K562 (cell line): ENCODE measurements around the gene PIANP. TPM values are rescaled to one million over a fixed set of nuclear protein-coding genes. Genes with fewer than 3 reads are reported as not detected.

Source experiments
- BRD9 ChIP-seq: fragments of 450-650 bp; IDR thresholded peaks from 2 replicates; pipeline ENCODE4 v1.6.1; 2018; ENCODE audit warnings: low read depth; ENCODE audit not compliant: partially characterized antibody
- CLOCK ChIP-seq: fragments of 250-450 bp; sonication (Bioruptor Pico); IDR thresholded peaks from 2 replicates; pipeline ENCODE4 v1.4.0; 2020; ENCODE audit warnings: mild to moderate bottlenecking, moderate library complexity, borderline replicate concordance
- POLR2AphosphoS5 ChIP-seq: IDR thresholded peaks from 2 replicates; pipeline ENCODE4 v1.6.1; 2011; ENCODE audit warnings: mild to moderate bottlenecking, low read depth, low read length, moderate library complexity; ENCODE audit not compliant: control insufficient read depth, insufficient read depth
- ZNF282 ChIP-seq: sonication (generic); formaldehyde crosslinking; IDR thresholded peaks from 2 replicates; pipeline ENCODE4 v1.8.1; 2023; ENCODE audit warnings: missing genetic modification reagents
- polyA plus RNA-seq, 8 experiments: library from polyadenylated mRNA; depleted of rRNA in 4 of 8; stranded (reverse) in 5 of 8; unstranded in 3 of 8; fragments of >200 nt; fragmentation: Nextera tagmentation in 2 of 8; fragmentation: Illumina TruSeq in 1 of 8; extraction: Ambion mirVana in 2 of 8; extraction: Trizol in 1 of 8; gene quantifications; 2 replicates each; pipeline versions ENCODE4 v1.2.1 to v1.2.3, GENCODE V29; 2011 to 2014; ENCODE audit warnings: inconsistent platforms in 1 of 8, missing spikeins in 1 of 8
- total RNA-seq, 7 experiments: library from RNA; depleted of rRNA in 6 of 7; stranded (reverse); fragments of >200 nt in 6 of 7; fragmentation: Illumina TruSeq in 2 of 7; extraction: Trizol in 2 of 7; gene quantifications; 2 replicates each; pipeline versions ENCODE4 v1.2.1 to v1.2.3, GENCODE V29; 2011 to 2021; ENCODE audit warnings: low replicate concordance in 1 of 7
- TF ChIP-seq, protein P1 (sequence below): fragments of 250-450 bp; sonication (Bioruptor Pico); IDR thresholded peaks from 2 replicates; pipeline ENCODE4 v1.8.0; 2021; ENCODE audit warnings: moderate library complexity, mild to moderate bottlenecking, inconsistent platforms
- TF ChIP-seq, protein P2 (sequence below): fragments of 150-350 bp; IDR thresholded peaks from 2 replicates; pipeline ENCODE4 v1.6.1; 2014; ENCODE audit warnings: low read depth, mild to moderate bottlenecking, low read length, borderline replicate concordance
- TF ChIP-seq, protein P3 (sequence below): sonication (generic); formaldehyde crosslinking; IDR thresholded peaks from 2 replicates; pipeline ENCODE4 v1.8.1; 2023; ENCODE audit warnings: missing genetic modification reagents, mild to moderate bottlenecking, borderline replicate concordance
- TF ChIP-seq, protein P4 (sequence below): fragments of 250-450 bp; sonication (Bioruptor Pico); IDR thresholded peaks from 2 replicates; pipeline ENCODE4 v1.8.0; 2021; ENCODE audit warnings: mild to moderate bottlenecking, moderate library complexity

Gene PIANP
- total and polyA plus RNA-seq, 9 of the 15 experiments (the other 6 are each of a cell fraction or from before 2014, with no cell fraction given), result 0.07 TPM; not detected in 8

- no peak for TF ChIP-seq ZNF282 (CRISPR knock-in tag)
- TF ChIP-seq, protein P1, sequence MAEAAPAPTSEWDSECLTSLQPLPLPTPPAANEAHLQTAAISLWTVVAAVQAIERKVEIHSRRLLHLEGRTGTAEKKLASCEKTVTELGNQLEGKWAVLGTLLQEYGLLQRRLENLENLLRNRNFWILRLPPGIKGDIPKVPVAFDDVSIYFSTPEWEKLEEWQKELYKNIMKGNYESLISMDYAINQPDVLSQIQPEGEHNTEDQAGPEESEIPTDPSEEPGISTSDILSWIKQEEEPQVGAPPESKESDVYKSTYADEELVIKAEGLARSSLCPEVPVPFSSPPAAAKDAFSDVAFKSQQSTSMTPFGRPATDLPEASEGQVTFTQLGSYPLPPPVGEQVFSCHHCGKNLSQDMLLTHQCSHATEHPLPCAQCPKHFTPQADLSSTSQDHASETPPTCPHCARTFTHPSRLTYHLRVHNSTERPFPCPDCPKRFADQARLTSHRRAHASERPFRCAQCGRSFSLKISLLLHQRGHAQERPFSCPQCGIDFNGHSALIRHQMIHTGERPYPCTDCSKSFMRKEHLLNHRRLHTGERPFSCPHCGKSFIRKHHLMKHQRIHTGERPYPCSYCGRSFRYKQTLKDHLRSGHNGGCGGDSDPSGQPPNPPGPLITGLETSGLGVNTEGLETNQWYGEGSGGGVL, result no peak
- 0 out of 2 replicates have a peak, but pooled peaks have one; percentile 19 for TF ChIP-seq POLR2AphosphoS5
- TF ChIP-seq, protein P2, sequence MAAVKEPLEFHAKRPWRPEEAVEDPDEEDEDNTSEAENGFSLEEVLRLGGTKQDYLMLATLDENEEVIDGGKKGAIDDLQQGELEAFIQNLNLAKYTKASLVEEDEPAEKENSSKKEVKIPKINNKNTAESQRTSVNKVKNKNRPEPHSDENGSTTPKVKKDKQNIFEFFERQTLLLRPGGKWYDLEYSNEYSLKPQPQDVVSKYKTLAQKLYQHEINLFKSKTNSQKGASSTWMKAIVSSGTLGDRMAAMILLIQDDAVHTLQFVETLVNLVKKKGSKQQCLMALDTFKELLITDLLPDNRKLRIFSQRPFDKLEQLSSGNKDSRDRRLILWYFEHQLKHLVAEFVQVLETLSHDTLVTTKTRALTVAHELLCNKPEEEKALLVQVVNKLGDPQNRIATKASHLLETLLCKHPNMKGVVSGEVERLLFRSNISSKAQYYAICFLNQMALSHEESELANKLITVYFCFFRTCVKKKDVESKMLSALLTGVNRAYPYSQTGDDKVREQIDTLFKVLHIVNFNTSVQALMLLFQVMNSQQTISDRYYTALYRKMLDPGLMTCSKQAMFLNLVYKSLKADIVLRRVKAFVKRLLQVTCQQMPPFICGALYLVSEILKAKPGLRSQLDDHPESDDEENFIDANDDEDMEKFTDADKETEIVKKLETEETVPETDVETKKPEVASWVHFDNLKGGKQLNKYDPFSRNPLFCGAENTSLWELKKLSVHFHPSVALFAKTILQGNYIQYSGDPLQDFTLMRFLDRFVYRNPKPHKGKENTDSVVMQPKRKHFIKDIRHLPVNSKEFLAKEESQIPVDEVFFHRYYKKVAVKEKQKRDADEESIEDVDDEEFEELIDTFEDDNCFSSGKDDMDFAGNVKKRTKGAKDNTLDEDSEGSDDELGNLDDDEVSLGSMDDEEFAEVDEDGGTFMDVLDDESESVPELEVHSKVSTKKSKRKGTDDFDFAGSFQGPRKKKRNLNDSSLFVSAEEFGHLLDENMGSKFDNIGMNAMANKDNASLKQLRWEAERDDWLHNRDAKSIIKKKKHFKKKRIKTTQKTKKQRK, result no peak
- TF ChIP-seq, protein P3, sequence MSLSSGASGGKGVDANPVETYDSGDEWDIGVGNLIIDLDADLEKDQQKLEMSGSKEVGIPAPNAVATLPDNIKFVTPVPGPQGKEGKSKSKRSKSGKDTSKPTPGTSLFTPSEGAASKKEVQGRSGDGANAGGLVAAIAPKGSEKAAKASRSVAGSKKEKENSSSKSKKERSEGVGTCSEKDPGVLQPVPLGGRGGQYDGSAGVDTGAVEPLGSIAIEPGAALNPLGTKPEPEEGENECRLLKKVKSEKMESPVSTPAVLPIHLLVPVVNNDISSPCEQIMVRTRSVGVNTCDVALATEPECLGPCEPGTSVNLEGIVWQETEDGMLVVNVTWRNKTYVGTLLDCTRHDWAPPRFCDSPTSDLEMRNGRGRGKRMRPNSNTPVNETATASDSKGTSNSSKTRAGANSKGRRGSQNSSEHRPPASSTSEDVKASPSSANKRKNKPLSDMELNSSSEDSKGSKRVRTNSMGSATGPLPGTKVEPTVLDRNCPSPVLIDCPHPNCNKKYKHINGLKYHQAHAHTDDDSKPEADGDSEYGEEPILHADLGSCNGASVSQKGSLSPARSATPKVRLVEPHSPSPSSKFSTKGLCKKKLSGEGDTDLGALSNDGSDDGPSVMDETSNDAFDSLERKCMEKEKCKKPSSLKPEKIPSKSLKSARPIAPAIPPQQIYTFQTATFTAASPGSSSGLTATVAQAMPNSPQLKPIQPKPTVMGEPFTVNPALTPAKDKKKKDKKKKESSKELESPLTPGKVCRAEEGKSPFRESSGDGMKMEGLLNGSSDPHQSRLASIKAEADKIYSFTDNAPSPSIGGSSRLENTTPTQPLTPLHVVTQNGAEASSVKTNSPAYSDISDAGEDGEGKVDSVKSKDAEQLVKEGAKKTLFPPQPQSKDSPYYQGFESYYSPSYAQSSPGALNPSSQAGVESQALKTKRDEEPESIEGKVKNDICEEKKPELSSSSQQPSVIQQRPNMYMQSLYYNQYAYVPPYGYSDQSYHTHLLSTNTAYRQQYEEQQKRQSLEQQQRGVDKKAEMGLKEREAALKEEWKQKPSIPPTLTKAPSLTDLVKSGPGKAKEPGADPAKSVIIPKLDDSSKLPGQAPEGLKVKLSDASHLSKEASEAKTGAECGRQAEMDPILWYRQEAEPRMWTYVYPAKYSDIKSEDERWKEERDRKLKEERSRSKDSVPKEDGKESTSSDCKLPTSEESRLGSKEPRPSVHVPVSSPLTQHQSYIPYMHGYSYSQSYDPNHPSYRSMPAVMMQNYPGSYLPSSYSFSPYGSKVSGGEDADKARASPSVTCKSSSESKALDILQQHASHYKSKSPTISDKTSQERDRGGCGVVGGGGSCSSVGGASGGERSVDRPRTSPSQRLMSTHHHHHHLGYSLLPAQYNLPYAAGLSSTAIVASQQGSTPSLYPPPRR, result no peak
- no peak for TF ChIP-seq CLOCK (CRISPR knock-in tag)
- TF ChIP-seq, protein P4, sequence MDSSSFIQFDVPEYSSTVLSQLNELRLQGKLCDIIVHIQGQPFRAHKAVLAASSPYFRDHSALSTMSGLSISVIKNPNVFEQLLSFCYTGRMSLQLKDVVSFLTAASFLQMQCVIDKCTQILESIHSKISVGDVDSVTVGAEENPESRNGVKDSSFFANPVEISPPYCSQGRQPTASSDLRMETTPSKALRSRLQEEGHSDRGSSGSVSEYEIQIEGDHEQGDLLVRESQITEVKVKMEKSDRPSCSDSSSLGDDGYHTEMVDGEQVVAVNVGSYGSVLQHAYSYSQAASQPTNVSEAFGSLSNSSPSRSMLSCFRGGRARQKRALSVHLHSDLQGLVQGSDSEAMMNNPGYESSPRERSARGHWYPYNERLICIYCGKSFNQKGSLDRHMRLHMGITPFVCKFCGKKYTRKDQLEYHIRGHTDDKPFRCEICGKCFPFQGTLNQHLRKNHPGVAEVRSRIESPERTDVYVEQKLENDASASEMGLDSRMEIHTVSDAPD (CRISPR knock-in tag), result no peak
- peak; percentile 41 for TF ChIP-seq BRD9
Measured at GRCh38 chr12:6662906-6663742, 37.5 kb downstream of the PIANP start, which contains the start of gene ING4 (continued).
